ENCODE results near the gene PA2G4. TPM values are rescaled to one million over a fixed set of nuclear protein-coding genes. Genes with fewer than 3 reads are reported as not detected.
"Not testable (repeated sequence)": the region's sequence is repeated elsewhere in the genome, so short reads cannot be mapped to it uniquely, and the experiment has no call there.

The PA2G4 gene
- total RNA-seq, 2 experiments from 2014 or later = 244 to 289 TPM

DNA sequence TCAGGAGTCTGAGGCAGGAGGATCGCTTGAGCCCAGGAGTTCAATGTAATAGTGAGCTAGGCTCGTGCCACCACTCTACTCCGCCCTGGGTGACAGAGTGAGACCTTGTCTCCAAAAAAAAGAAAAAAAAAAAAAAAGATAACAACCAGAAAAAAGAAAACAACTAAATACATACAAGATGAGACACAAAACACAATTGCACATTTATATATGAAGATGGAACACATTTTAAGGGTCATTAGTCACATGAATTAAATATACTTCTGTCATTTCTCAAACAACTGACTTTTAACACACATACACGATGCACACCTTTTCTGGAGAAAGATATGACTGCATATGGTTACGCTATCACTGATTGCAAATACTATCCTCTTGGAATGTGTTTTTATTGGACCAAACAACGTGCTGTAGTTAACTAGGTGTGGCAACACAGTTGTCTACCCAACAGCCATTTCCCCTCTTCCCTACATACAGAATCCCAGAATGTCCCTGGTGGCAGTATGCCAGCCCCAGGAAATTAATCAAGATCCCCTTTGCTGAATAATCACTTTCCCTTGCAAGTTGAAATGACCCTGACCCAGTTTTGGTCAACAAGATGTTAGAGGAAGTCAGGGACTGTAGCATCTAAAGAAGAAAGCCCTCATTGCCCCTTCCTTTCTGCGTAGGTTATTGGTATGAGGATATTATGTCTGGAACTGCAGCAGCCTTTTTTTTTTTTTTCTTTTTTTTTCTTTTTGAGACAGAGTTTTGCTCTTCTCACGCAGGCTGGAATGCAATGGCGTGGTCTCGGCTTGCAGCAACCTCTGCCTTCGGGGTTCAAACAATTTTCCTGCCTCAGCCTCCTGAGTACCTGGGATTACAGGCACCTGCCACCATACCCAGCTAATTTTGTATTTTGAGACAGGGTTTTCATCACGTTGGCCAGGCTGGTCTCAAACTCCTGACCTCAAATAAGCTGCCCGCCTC is 42.4 kb downstream of the PA2G4 start:
- Mint-ChIP-seq H3K4me1 (peaks cover 40% of the 10 kb centered on the region), H3K36me3 (ENCODE audit: low read depth) (peaks cover 42% of the 10 kb centered on the region), H3K4me3 (no peak overlapping the region), H3K9me3 (no peaks in the 10 kb centered on the region), H3K27me3 (no peaks in the 10 kb centered on the region), H3K27ac (no peak overlapping the region)
- ChIA-PET CTCF (interaction anchor here (0.7 to 2.0 kb wide), 2 partner anchors 10 to 159 kb away, joined by 3 to 7 read pairs; no protein-coding TSS in a partner anchor), POLR2A (no interaction called here)
- DNase-seq = no peak

GRCh38 chr12:56150563-56150962 is 46.2 kb downstream of the PA2G4 start:
- Mint-ChIP-seq H3K9me3 (no peaks in the 10 kb centered on the region), H3K27me3 (no peaks in the 10 kb centered on the region), H3K4me1 (peaks cover 48% of the 10 kb centered on the region), H3K36me3 (ENCODE audit: low read depth) (peaks cover 15% of the 10 kb centered on the region), H3K4me3 (peak overlapping the region; percentile 83), H3K27ac (peak overlapping the region; percentile 98)
- no peak for DNase-seq
- CTCF ChIA-PET = interaction anchor here (1.1 to 3.2 kb wide), 6 partner anchors 11 to 188 kb away, joined by 3 to 14 read pairs (median 10); partner anchors contain the start of genes ESYT1, IL23A, SMARCC2 and ZC3H10
- POLR2A ChIA-PET = no interaction called here

- Mint-ChIP-seq H3K27ac (peak overlapping the region; percentile 98), H3K36me3 (ENCODE audit: low read depth) (peaks cover 19% of the 10 kb centered on the region), H3K27me3 (no peaks in the 10 kb centered on the region), H3K4me1 (peaks cover 49% of the 10 kb centered on the region), H3K9me3 (no peaks in the 10 kb centered on the region), H3K4me3 (peak overlapping the region; percentile 83)
- ChIA-PET POLR2A (interaction anchor here (0.7 to 1.2 kb wide), 2 partner anchors 24 to 252 kb away, joined by 3 to 6 read pairs; partner anchors contain the start of gene ESYT1), CTCF (interaction anchor here (0.9 to 3.0 kb wide), 13 partner anchors 10 to 298 kb away, joined by 3 to 12 read pairs (median 7); partner anchors contain the start of genes ESYT1, IL23A, SMARCC2 and TIMELESS)
- DNase-seq = peak; percentile 78
These were observed 47.3 kb downstream of the PA2G4 start for GRCh38 chr12:56151672-56152131.

GRCh38 chr12:56152132-56152755 is 47.9 kb downstream of the PA2G4 start, which contains the start of gene MYL6B:
Gene MYL6B, plus strand, starts transcription at chr12:56152587. Its CDS starts 1,332 bp downstream, at chr12:56153919.
- H3K27me3 Mint-ChIP-seq = no peaks in the 10 kb centered on the region
- peaks cover 50% of the 10 kb centered on the region for H3K4me1 Mint-ChIP-seq
- H3K36me3 Mint-ChIP-seq (ENCODE audit: low read depth) = peaks cover 19% of the 10 kb centered on the region
- H3K4me3 Mint-ChIP-seq = peak within 1 kb of the TSS; percentile 83
- ChIA-PET CTCF (interaction anchor here (1.0 to 3.0 kb wide), 11 partner anchors 9 to 101 kb away, joined by 4 to 12 read pairs (median 8); partner anchors contain the start of genes ESYT1, SMARCC2 and ZC3H10), POLR2A (interaction anchor here (0.5 to 1.2 kb wide), 3 partner anchors 24 to 253 kb away, joined by 3 to 6 read pairs (median 3); partner anchors contain the start of genes ESYT1 and ZC3H10)
- H3K27ac Mint-ChIP-seq = peak within 1 kb of the TSS; percentile 98
- DNase-seq = peak; percentile 96
- H3K9me3 Mint-ChIP-seq = no peaks in the 10 kb centered on the region

- POLR2A ChIA-PET = no interaction called here
- Mint-ChIP-seq H3K27ac (peak overlapping the region; percentile 98), H3K4me3 (peak overlapping the region; percentile 83), H3K4me1 (peaks cover 55% of the 10 kb centered on the region), H3K36me3 (ENCODE audit: low read depth) (peaks cover 23% of the 10 kb centered on the region), H3K27me3 (no peaks in the 10 kb centered on the region), H3K9me3 (no peaks in the 10 kb centered on the region)
- CTCF ChIA-PET = interaction anchor here (2.7 kb wide), 1 partner anchor 37 kb away, joined by 14 read pairs; the partner anchor contains the start of gene SMARCC2
- DNase-seq = no peak
These were observed 48.7 kb downstream of the PA2G4 start for GRCh38 chr12:56152756-56153677.

- Mint-ChIP-seq H3K4me3 (peak overlapping the region; percentile 83), H3K36me3 (ENCODE audit: low read depth) (peaks cover 26% of the 10 kb centered on the region), H3K4me1 (peaks cover 55% of the 10 kb centered on the region), H3K9me3 (no peaks in the 10 kb centered on the region), H3K27me3 (no peaks in the 10 kb centered on the region), H3K27ac (peak overlapping the region; percentile 98)
- CTCF ChIA-PET = interaction anchor here (1.0 to 2.7 kb wide), 2 partner anchors 36 to 46 kb away, joined by 3 to 14 read pairs; partner anchors contain the start of gene SMARCC2
- DNase-seq = no peak
- POLR2A ChIA-PET = no interaction called here
These were observed 49.3 kb downstream of the PA2G4 start for GRCh38 chr12:56153678-56154065.

GRCh38 chr12:56154246-56154771 is 50.0 kb downstream of the PA2G4 start:
- peaks cover 59% of the 10 kb centered on the region for H3K4me1 Mint-ChIP-seq
- ChIA-PET CTCF (interaction anchor here (1.0 to 2.7 kb wide), 5 partner anchors 9 to 46 kb away, joined by 3 to 14 read pairs (median 3); partner anchors contain the start of genes ESYT1 and SMARCC2), POLR2A (no interaction called here)
- no peaks in the 10 kb centered on the region for H3K9me3 Mint-ChIP-seq
- no peaks in the 10 kb centered on the region for H3K27me3 Mint-ChIP-seq
- H3K4me3 Mint-ChIP-seq = no peak overlapping the region
- peak overlapping the region; percentile 14 for H3K27ac Mint-ChIP-seq
- peaks cover 33% of the 10 kb centered on the region for H3K36me3 Mint-ChIP-seq (ENCODE audit: low read depth)
- DNase-seq = no peak

DNA sequence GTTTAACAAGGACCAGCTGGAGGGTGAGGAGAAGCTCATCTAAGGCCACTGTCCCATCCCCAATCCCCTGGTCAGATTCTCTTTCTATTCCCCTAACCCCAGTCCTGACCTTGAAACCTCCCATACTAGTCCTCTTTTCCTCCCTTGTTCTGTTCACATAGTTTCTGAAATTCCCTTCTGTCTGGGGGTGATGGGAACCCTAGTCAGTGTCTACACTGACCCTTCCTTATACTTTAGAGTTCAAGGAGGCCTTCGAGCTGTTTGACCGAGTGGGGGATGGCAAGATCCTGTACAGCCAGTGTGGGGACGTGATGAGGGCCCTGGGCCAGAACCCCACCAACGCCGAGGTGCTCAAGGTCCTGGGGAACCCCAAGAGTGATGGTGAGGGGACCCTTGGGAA is 50.5 kb downstream of the PA2G4 start:
- no peaks in the 10 kb centered on the region for H3K27me3 Mint-ChIP-seq
- H3K9me3 Mint-ChIP-seq = no peaks in the 10 kb centered on the region
- peaks cover 64% of the 10 kb centered on the region for H3K4me1 Mint-ChIP-seq
- ChIA-PET POLR2A (no interaction called here), CTCF (interaction anchor here (1.0 to 2.7 kb wide), 7 partner anchors 9 to 47 kb away, joined by 3 to 14 read pairs (median 4); partner anchors contain the start of genes ESYT1, SMARCC2 and ZC3H10)
- peak overlapping the region; percentile 1 for H3K27ac Mint-ChIP-seq
- peak overlapping the region; percentile 3 for H3K4me3 Mint-ChIP-seq
- peaks cover 38% of the 10 kb centered on the region for H3K36me3 Mint-ChIP-seq (ENCODE audit: low read depth)
- no peak for DNase-seq

GRCh38 chr12:56155256-56155845 is 51.0 kb downstream of the PA2G4 start:
- peak overlapping the region; percentile 47 for H3K27ac Mint-ChIP-seq
- H3K36me3 Mint-ChIP-seq (ENCODE audit: low read depth) = peaks cover 41% of the 10 kb centered on the region
- H3K4me3 Mint-ChIP-seq = peak overlapping the region; percentile 3
- H3K27me3 Mint-ChIP-seq = no peaks in the 10 kb centered on the region
- DNase-seq = no peak
- H3K9me3 Mint-ChIP-seq = no peaks in the 10 kb centered on the region
- ChIA-PET CTCF (interaction anchor here (0.5 to 2.7 kb wide), 9 partner anchors 8 to 103 kb away, joined by 3 to 14 read pairs (median 4); partner anchors contain the start of genes ANKRD52, ESYT1, SMARCC2 and ZC3H10), POLR2A (no interaction called here)
- H3K4me1 Mint-ChIP-seq = peaks cover 65% of the 10 kb centered on the region

DNA sequence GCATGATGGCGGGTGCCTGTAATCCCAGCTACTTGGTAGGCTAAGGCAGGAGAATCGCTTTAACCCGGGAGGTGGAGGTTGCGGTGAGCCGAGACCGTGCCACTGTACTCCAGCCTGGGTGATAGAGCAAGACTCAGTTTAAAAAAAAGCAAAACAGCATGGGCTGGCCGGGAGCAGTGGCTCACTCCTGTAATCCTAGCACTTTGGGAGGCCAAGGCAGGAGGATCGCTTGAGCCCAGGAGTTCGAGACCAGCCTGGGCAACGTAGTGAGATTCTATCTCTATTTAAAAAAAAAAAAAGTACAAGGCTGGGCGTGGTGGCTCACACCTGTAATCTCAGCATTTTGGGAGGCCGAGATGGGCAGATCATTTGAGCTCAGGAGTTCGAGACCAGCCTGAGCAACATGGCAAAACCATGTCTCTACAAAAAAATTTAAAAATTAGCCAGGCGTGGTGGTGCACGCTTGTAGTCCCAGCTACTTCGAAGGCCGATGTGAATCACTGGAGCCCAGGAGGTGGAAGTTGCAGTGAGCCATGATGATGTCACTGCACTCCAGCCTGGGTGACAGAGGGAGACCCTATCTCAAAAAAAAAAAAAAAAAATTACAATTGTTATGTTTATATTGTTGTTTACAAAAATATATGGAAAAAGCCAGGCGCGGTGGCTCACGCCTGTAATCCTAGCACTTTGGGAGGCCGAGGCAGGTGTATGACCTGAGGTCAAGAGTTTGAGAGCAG is 52.3 kb downstream of the PA2G4 start:
- ChIA-PET CTCF (interaction anchor here (0.6 to 1.0 kb wide), 9 partner anchors 12 to 1332 kb away, joined by 3 to 6 read pairs (median 3); no protein-coding TSS in a partner anchor), POLR2A (interaction anchor here (0.6 kb wide), 1 partner anchor 159 kb away, joined by 5 read pairs; no protein-coding TSS in a partner anchor)
- not testable (repeated sequence) for H3K27me3 Mint-ChIP-seq, H3K9me3 Mint-ChIP-seq, DNase-seq
- H3K27ac Mint-ChIP-seq = peak overlapping the region; percentile 93
- peak overlapping the region; percentile 90 for H3K4me3 Mint-ChIP-seq
- H3K36me3 Mint-ChIP-seq (ENCODE audit: low read depth) = peaks cover 49% of the 10 kb centered on the region
- H3K4me1 Mint-ChIP-seq = peaks cover 65% of the 10 kb centered on the region
